GM19395 (cell line): ENCODE data around the gene CASR.

ENCODE experiments used
- ATAC-seq: cut with Tn5 transposase; IDR thresholded peaks from one replicate; pipeline ENCODE4 v1.9.1; 2021; ENCODE audit warnings: mild to moderate bottlenecking, moderate library complexity; ENCODE audit not compliant: unreplicated experiment

CASR gene

DNA sequence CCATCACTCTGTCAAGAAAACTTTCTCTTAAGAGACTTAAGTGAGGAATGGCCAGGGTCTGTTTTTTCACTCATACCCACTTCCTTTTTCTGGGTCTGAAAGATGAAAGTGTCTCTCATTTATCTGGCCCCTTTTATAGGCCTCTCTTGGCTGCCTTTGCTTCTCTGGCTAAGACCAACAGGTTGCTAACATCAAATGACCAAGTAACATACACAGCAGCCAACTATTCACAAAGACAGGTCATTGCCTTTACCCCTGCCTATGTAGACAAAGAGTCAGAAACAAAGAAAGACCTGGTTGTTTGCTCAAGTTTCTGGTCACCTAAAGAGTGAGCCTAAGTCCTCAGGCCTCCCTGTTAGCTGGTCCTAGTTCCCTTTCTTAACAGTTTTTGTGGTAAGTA lies 117.6 kb downstream of the CASR start:
- peak; percentile 55 for ATAC-seq

DNA sequence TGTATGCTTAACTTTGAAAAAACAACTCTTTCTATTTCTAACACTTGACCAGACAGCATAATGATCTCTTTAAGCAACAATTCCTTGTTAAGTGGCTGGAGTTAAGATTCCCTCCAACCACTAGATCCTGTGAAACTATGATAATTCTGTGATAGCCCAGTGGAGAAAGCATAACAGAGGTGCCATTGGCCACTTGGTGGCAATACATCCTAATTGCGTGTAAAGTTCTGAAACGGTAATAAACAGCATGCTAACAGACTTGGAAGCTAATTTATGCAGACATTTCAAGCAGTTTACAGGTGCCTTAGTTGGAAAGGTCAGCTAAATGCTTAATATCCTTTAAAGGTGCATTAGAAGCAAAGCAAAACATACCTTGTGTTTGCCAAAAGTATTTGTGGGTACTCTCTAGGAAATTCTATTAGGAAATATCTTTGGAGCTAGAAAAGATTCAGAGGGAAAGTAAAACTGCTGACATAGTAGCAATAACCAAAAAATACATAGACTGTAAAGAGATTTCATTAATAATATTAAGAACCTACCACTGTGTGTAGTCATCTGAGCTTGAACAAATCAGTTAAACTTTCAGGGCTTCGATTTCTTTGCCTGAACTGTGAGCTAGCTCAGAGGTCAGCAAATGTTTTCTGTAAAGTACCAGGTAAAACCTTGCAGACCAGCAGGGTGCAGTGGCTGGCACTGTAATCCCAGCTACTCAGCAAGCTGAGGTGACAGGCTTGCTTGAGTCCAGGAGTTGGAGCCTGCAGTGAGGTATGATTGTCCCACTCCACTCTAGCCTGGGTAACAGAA lies 122.6 kb downstream of the CASR start:
- ATAC-seq, result no peak

DNA sequence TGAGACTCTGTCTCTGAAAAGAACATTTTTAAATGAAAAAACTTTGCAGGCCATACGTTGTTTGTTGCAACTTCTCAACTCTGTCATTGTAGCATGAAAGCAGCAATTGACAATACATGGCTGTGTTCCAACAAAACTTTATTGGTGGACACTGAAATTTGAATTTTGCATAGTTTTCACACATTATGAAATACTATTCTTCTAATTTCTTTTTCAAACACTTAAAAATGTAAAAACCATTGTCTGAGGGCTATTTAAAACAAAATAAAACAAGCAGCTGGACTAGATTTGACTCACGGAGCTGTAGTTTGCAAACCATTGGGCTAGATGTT lies 123.1 kb downstream of the CASR start:
- no peak for ATAC-seq

DNA sequence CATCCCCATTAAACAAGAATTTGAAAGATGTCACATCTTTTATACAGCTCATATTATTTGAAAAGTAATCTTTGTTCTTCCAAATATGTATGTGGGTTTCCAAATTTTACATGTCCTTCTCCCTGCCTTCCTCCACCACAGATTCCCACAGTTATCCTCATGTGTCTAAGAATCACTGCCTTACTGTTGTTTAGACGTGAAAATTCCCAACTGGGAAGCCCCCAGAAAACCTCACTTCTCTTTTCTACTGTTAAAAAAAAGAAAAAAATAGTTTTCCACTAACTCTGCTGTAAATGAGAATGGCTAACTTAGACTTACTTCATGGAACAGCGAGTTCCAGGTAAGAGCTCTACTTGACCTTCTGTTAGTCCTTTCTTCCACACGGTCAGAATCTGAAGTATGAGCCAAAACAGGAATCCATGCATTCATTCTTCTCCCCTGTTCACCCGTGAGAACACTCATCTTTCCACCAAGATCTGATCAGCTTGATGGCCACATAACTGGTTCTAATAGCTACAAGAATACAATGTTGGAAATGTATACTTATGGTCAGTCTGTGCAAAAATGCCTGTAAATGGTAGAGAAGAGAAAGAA lies 123.7 kb downstream of the CASR start:
- ATAC-seq, result no peak

DNA sequence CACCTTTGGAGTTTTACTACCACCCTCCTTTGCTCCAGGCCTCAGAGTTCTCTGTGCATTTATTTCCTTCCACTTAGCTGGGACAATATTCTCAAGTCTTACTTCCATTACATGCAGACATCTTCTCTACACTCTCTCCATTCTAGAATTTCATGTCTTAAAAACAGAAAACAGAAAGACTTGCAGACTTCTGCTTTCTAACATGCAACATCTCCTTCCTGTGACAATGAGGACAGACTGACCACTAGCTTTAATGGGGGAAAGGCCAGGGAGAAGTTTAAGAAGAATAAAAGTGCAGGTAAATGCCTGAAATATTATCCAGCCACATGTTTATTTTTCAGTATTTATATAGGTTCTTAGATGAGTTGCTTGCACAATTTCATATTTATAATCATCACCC lies 124.5 kb downstream of the CASR start:
- ATAC-seq, result no peak

DNA sequence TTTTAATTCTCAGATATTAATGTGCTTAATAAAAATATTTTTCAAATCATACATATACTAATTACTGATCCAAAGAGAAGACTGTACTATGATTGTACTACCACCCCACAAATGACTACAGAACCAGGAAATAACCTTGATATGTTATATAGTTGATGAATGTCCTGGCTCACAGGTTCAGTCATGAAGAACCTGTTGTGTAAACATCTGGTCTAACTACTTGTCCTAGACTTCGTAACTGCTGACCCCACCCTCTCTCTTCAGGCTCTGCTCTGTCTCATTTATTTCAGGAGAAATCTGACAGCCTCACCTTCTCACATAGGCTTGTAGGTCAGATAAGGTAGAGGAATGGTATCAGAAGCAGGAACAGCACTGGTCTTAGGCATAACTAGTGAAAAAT lies 126.9 kb downstream of the CASR start:
- no peak for ATAC-seq

DNA sequence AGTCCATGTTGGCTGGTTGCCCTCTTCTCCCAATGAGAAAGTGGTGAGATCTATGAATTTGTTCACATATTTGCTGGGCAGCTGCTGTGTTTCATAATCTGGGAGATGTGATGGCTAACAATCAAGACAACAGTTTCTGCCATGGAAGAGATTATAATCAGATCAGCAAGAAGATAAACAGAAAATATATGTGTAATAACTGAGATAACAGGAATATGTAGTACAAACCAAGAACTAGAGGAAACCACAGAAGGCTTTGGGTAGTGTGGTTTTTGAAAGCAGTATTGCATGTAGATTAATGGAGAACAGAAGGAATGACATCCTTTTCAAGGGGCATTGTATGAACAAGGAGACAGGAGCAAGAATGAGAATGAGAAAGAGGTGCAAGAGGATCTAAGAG lies 129.4 kb downstream of the CASR start:
- ATAC-seq, result no peak

DNA sequence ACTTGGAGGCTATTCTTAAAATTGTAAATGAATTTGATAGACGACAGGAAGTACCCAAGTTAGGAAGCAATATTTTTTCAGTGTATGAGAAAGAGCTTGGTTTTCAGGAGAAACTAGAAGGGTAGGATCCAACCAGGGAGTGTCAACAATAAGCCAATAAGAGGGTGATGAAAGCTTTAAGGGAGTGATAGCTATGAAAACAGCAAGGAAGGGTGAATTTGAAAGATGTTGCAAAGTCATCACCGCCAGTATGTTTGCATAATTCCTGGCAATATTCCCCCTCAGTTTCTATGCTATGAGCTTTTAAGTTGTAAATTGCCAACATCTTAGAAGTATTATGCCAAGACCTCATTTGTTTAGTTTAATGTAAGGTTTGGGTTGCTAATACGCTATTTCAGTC lies 129.8 kb downstream of the CASR start:
- no peak for ATAC-seq

DNA sequence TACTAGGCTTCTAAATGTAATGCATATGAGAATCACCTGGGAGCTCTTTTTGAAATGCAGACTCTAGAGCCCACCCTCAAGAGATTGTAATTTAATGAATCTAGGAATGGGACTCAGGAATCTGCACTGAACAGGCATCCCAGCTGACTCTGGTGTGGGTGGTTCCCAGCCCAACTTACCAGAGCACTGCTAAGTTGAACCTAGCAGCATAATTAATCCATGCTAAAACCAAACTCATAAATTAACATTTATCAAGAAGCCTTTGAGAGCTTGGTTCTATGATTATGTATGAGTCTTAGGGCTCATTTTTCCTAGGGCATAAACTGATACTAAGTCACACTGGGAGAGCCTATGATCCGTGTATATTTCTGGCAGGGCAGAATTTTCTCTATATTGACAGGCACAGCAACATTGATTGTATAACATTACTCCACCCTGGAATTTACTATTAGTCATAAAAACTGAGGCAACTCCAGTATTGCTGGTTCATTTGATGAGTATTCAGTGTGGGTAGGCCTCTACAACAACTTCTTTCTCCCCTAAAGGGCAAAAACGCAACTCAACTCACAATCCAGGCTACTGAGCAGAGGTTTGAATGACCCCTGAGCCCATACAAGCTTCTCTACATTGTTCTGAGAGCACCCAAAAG lies 130.9 kb downstream of the CASR start:
- no peak for ATAC-seq

DNA sequence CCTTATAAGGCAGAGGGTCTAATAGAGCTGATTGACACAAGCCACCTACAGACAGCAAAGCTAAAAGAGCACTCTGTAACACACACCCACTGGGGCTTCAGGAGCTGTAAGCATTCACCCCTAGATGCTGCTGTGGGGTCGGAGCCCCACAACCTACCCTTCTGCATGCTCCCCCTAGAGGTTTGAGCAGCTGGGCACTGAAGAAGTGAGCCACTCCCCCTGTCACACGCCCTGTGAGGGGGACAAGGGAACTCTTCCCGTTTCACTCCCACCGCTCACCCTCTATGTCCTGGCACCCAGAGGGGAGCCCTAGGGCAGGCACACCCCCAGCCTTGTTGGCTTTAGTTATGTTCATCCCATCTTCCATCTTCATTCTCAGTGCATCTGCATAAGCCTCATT lies 132.2 kb downstream of the CASR start:
- ATAC-seq, result no peak

DNA sequence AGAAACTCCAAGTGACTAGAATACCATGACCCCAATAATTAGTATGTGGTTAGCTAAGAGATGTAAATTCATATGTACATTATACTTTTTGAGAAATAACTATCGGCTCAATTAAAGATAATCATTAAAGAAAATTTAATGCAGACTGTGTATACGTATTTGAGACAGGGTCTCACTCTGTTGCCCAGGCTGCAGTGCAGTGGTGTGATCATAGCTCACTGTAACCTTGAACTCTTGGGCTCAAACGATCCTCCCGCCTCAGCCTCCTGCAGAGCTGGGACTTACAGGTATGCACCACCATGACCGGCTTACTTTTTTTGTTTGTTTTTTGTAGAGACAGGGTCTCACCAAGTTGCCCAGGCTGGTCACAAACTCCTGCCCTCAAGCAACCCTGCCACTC lies 132.9 kb downstream of the CASR start:
- no peak for ATAC-seq

DNA sequence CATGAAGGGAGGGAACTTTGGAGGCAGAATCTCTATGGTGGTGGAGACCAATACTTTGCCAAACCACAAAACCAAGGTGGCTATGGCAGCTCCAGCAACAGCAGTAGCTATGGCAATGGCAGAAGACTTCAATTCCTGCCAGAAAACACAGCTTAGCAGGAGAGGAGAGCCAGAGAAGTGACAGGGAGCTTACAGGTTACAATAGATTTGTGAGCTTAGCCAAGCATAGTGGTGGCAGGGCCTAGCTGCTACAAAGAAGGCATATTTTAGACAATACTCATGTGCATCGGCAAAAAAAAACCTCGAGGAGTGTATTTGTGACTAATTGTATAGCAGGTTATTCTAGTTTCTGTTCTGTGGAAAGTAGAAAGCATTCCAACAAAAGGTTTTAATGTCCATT lies 135.2 kb downstream of the CASR start:
- no peak for ATAC-seq

DNA sequence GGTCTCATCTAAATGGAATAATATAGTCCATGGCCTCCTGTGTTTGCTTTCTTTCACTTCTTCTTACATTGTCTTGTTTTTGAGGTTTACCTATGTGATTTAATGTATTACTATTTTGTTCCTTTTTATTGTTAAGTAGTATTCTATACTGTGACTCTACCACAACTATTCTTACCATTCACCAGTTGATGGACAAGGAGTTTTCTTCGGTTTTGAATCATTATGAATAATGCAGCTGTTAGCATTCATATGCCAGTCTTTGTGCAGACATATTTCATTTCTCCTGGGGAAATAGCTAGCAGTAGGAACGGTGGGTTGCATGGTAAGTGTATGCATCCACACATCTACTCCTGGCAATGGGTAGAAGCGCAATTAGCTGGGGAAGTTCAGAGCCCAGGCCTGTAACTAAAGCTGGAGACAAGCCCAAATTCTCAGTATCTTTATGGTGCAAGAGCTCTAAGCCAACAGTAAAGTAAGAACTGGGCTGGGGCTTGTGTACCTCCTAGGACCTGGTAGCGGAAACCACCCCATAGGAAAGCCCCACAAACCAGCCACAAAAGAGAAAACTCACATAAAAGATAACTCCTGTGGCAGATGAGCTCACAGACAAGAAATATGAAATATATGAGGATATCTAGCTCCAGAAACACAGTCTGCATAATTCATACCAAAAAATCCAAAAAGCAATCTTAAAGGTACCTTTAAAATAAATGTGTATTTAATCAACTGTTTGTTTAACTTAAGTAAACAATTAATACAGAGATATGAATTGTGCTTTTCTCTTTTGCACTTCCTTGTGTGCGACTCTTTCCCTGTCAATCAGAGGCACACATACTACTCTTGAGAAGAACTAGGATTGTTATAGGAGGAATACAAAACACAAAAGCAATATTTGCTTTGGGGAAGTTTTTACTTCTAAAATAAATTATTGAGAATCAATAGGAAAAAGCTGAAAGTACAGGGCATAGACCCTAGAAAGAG lies 138.9 kb downstream of the CASR start:
- ATAC-seq, result no peak

DNA sequence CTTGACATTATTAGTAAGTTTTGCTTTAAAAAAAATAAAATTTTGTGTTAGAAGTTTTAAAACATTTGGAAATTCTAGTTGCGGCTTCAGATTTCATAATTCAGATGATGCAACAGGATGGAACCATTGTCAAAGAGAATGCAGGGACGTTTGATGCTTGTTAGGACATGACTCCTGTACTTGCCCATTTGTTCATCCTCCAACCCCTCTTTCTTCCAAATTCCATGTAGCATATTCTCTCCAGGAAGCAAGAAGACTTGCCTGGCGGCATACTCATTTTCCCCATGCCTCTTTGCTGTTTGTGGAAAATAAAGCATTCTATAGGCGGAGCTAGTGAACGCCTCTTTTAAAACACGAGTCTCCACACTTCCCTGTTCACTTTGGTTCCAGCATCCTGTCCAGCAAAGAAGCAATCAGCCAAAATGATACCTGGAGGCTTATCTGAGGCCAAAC lies 141.4 kb downstream of the CASR start, which contains the start of gene CSTA:
Gene CSTA, plus strand, starts transcription at position 378 of the 453 bp plus-strand sequence. Its CDS starts 45 bp downstream, at position 423.
- no peak for ATAC-seq

DNA sequence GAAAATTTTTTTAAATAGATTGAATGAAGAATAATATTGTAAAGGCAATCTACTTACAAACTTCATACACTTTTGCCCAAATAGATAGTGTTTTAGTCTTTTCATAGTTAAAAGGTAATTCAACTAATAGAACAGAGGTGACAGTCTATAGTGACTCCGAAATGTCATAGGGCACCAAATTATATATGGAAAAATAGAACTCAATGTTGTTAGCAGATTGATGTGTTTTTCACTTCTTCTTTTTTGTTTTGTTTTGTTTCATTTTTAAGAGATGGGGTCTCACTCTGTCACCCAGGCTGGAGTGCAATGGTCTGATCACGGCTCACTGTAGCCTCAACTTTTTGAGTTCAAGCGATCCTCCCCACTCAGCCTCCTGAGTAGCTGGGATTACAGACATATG lies 142.3 kb downstream of the CASR start:
- no peak for ATAC-seq

DNA sequence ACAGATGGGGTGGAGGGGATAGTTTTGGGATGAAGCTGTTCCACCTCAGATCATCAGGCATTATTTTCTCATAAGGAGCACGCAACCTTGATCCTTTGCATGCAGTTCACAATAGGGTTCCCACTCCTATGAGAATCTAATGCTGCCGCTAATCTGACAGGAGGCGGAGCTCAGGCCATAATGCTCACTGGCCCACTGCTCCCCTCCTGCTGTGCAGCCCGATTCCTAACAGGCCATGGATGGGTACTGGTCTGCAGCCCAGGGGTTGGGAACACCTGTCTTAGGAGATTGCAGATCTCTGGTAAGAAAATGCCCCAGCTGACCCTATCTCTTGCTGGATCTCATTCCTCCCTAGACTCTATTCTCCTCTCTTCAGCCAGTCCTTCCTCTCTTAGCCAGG lies 148.4 kb downstream of the CASR start:
- ATAC-seq, result no peak

DNA sequence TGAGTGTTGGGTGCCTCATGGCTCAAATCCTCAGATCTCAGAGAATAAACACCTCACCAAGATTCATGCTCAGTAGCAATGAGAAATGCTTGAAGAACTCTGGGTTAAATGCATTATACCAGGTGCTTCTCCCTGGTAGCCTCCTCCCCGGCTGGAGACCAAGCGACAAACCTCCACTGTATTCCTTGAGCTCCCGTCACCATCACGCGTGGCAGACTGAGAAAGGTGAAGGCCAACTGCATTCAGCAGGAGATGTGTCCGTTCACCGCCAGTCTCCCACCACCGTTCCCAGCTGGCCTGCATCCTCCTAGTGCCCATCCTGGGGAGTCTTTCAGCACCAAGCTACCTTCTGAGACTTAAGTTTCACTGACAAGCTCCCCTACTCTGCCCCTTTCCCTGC lies 149.1 kb downstream of the CASR start:
- no peak for ATAC-seq
